H54 (cell line): ENCODE data around the gene PADI1.
A peak's percentile ranks its signal among the peaks of the same experiment; 100 is the strongest.

Experiments used
- DNase-seq: peaks from one replicate; pipeline ENCODE4 v3.0.0; 2011; ENCODE audit warnings: low spot score, mixed read lengths; ENCODE audit not compliant: insufficient read length
- FAIRE-seq: peaks from 3 replicates; lab custom pipeline; 2011; peaks lifted over from hg19 to GRCh38; lab: Jason Lieb, UNC
- POLR2A ChIP-seq: IDR thresholded peaks from 2 replicates; pipeline ENCODE4 v1.6.1; 2011; ENCODE audit warnings: low read depth, mild to moderate bottlenecking, low read length

Gene PADI1

DNA sequence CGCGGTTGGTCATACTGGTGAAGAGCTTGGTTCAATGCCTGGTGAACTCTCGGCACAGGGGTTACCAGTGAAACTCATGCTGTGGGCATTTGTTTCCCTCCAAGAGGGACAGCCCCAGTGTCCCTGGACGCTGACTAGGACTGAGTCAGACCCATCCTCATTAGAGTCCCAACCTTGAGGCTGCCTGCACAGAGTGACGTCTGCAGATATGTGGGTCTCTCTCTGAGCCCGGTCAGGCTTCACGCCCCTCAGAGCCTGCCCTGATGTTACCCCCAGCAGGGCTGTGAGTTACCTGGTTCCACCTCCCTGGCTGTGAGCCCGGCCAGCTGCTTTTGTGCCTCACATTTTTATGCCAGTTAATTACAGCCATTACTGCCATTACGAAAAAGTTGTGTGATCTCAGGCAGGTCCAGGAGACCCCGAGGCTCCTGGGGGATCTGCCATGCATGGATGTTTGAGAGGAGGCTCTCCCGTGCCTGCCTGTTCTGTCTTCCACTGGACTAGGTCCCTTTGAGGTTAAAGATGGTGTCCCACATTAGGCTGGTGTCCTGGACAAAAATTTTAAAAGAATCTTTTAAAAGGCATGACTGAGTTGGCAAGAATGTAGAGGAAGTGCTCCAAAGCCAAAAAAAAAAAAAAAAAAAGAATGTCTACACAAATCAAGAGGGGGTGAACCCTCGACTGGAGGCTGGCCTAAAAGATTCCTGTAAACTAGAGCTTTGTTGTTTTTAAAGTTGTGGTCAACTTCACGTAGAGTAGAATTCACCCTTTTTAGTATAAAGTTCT is 36.6 kb upstream of the PADI1 start:
- DNase-seq = peak; percentile 67
- peak; percentile 96 for FAIRE-seq
- no peak for TF ChIP-seq POLR2A

DNA sequence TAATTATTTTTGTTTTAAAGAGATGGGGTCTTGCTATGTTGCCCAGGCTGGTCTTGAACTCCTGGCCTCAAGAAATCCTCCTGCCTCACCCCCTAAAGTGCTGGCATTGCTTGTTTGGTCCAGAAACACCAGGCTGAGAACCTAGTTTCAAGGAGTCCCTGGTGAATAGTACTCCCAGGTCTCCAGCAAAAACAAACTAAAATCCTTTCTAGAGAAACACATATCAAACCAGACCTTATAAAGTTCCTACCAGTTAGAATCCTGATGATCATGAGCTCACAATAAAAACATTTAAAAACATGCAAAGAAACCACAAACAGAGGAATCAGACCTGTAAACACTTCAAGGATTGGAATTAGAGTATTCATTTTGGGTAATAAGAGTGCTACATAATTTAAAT is 34.4 kb upstream of the PADI1 start:
- no peak for DNase-seq
- TF ChIP-seq POLR2A = no peak
- no peak for FAIRE-seq

DNA sequence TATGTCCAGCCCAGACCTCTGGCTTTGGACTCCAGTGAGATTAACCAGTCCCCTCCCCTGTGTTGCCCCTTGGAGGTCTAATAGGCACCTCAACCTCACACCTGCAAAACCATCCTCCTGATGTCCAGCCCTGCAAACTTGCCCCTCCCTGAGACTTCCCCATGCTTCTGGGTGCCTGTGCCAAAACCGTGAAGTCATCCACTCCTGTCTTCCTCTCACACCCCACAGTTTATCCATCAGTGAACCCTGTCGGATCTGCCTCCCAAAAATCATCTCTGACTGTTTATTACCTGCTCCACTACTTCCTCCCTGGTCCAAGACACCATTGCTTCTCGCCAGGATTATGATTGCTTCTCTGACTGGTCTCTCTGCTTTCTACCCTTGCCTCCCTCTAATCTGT is 31.7 kb upstream of the PADI1 start:
- DNase-seq (no peak), FAIRE-seq (no peak)
- no peak for TF ChIP-seq POLR2A

DNA sequence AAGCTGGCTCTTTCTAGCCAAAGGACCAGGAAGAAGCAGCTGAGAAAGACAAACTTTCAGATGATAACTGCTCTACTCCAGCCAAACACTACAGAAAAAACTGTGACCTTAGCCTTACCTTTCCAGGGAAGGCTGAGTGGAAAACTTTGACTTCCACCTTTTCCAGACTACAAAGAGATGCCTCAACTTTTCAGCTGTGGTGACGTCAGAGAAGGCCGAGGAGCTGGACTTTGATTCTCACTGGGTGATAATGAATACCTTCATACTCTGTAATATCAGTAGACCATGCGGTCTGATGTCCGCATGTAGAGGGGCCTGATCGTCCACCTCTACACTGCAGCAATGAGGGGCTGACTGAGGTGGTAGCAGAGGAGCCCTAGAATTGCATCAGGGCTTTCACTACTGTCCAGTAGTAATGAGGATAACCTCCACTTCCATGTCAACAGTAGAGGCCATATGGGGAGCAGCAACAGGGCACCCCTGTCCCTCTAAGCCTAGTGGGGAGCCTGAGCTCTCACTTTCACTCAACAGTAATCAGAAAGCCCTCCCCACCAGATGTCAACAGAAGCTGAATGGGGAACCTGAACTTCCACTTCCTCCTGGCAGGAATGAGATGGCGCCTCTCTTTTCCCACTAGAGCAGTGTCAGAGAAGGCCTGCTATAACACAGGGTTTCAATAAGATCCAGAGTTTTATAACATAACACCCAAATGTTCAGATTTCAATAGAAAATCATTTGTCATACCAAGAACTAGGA is 28.4 kb upstream of the PADI1 start:
- no peak for TF ChIP-seq POLR2A
- FAIRE-seq = no peak
- DNase-seq = no peak

DNA sequence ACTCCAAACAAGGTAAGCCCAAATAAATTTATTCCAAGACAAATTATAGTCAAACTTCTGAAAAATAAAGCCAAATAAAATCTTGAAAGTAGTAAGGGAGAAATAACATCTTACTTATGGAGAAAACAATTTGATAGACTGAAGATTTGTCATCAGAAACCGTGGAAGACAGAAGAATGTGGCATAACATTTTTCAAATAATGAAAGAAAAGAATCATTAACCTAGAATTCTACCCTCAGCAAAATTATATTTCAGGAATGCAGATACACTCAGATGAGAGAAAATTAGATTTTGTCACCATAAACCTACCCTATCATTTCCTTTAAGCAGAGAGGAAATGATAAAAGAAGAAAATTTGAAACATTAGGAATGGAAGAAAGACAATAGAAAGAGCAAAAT is 27.3 kb upstream of the PADI1 start:
- no peak for FAIRE-seq
- TF ChIP-seq POLR2A = no peak

DNA sequence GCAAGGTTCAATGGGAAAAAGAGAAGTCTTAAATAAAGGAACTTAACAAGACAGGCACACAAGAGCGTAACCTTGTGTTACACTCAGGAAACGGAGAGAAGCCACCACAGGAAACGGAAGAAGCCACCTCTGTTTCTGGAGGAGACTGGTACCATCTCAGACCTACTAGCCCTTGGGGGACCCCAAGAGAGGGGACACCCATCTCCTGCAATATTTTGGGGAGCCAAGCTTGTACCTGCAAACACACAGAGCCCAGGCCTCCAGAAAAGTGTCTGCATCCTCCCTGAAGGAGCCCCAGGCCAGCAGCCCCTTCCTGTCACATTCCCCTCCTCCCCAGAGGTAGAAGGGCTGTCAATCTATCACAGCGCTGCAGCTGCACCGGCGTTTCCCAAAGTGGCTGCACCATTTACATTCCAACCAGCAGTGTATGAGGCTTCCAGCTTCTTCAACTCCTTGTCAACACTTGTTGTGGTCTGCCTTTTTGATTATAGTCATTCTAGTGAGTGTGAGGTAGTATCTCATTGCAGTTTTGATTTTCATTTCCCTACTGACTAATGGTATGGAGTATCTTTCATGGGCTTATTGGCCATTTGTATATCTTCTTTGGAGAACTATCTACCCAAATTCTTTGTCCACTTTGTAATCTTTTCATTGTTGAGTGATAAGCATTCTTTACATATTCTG is 23.0 kb upstream of the PADI1 start:
- no peak for DNase-seq
- no peak for FAIRE-seq
- no peak for TF ChIP-seq POLR2A

More for the DNA sequence above, 27.3 kb upstream of the PADI1 start:
- DNase-seq = no peak

DNA sequence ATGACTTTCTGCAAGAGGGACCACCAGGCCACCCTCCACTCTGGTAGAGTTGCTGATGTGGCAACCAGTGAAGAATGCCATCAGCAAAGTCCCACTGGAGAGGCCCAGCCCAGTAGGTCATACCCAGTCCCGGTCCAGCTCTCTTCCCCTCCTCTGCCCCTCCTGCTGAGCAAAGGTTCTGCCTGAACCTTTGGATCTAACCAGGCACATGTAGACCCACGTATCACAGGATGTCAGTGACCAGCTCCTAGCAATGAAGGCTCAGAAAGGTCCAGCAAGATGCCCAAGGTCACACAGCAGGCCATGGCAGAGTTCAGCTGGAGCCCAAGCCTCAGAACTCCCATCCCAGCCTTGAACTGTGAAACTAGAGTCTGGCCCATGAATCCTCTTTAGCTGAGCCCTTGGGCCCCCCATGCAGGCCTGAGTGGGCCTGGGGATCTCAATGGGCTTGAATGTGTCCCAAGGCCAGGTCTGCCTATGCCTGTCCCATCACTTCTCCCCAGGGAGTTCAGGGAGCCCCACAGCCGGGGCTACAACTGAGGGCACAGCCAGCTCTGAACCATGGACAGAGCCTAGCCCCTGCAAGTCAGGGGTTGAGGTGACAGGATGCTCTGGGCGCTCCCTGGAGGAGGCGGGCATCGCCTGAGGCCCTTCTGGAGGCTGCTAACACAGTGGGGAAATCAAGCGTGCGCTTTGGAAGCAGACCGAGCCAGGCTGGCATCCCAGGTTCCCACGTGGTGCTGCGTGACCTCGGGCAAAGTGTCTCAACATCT is 21.4 kb upstream of the PADI1 start:
- DNase-seq (no peak), FAIRE-seq (no peak)
- no peak for TF ChIP-seq POLR2A

DNA sequence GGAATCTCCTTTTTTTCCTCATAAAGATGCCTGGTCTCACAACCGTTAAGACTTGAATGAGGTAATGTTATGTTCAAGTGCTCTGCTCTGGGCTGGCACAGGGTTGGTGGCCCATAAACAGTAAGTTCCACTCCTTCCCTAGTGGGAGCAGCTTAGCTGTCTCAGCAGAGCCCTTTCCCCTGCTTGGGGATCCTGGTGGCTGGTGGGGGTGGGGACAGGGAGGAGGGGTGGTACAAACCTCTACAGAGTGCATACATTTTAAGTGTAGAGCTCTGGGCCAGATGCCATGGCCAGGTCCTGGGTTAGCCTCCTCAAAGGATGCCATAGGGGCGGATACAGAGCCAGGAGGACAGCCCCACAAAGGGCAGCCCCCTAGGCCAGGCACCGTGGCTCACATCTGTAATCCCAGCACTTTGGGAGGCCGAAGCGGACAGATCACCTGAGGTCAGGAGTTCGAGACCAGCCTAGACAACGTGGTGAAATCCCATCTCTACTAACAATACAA is 20.7 kb upstream of the PADI1 start:
- no peak for DNase-seq
- TF ChIP-seq POLR2A = no peak
- FAIRE-seq = no peak

DNA sequence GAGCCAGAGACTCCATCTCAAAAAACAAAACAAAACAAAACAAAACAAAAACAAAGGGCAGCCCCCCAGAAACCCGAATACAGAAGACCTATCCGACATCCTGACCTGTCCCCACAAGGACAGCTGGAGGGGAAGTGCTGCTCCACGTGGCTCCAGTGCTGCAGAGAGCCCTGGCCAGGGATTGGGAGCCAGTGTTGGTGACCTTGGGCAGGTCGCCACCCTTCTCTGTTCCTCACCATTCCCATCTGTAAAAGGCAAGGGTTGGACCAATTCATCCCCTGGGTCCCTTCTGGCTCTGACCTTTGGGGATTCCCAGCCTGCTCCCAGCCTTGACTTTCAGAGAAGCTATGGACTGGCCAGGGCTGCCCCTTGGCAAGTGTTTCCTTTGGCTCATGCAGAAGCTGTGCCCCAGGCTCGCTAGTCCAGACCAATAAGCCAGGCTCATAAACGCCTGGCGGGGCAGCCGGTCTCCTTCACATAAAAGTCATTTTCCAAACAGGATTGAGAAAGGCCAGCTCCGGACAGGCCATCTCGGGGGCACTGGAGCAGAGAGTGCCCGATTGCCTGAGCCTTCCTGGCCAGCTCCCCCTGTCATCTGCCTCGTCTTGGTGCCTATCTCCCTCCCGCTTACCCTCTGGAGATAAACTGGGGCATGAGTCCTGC is 20.0 kb upstream of the PADI1 start:
- no peak for FAIRE-seq
- DNase-seq = no peak
- TF ChIP-seq POLR2A = no peak

DNA sequence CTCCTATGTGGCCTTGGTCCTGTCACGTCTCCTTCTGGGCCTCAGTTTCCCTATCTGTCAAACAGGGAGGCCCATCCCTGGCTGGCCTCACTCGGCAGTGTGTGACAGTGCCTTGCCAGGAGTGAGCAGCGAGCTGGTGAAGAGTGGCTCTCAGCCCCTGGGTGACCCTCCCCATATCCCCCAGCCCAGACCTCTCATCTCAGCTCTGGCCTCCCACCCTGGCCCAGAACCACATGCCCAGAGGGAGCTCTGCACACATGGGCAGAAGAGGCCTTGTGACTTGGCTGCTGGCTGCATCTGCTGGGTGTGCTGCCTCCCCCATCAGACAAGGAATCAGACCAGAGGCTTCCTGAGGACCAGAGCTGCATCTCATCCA is 19.5 kb upstream of the PADI1 start:
- DNase-seq (no peak), FAIRE-seq (no peak)
- TF ChIP-seq POLR2A = no peak

DNA sequence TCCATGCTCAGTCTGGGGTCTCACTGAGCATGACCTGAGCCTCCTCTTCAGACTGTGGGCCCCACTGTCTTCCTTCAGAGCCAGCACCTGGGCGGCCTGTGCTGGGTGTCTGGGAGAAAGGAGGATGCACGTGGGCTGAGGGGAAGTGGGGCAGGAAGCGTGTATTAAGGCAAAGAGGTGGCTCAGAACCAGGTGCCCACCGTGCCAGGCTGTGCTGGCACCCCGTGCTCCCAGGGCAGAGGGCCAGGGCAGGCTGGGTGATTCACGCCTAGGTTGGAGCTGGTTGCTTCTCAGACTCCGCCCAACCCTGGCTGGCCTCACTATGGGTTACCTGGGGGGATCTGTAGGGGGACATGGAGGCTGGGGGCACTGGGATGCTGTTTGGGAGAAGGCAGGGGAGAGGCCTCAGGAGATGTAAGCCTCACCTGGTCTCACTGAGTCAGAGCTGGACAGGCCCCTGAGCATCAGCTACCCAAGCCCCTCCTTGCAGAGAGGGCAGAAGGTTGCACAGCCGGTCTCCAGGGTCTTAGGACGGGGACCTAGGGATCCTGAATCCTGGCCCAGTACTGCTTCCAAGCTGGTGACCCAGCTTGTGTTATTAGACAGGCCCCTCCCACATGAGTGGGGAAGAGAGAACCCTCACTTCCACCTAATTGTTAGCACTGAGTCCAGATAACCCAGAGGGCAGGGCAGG is 18.6 kb upstream of the PADI1 start:
- FAIRE-seq (no peak), DNase-seq (no peak)
- TF ChIP-seq POLR2A = no peak

DNA sequence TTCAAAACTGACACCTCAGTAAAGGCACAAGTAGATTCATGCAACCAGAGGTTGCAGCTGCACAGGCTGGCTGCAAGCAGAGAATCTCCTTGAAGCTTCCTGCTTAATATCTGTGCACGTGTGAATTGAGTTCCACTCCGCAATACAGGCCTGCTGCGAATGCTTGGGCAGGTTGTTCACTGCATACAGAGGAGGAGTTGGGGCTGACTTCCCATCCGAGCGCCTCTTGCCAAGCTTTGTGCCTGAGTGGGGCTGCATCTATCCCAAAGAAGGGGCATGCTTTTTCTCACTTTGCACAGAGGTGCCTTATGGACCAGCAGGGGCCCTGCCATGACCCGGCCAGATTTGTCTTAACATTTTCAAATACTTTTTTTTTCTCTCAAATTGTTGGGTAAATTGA is 17.9 kb upstream of the PADI1 start:
- FAIRE-seq (no peak), DNase-seq (no peak)
- no peak for TF ChIP-seq POLR2A
